ENCODE data around the gene LTBP1. TPM values are rescaled to one million over a fixed set of nuclear protein-coding genes. Genes with fewer than 3 reads are reported as not detected.

Gene LTBP1
- total RNA-seq, 5 donors from 2014 or later (not counting 1 experiment from before 2014, with no cell fraction given): 0.16 to 0.76 (median 0.43) TPM

DNA sequence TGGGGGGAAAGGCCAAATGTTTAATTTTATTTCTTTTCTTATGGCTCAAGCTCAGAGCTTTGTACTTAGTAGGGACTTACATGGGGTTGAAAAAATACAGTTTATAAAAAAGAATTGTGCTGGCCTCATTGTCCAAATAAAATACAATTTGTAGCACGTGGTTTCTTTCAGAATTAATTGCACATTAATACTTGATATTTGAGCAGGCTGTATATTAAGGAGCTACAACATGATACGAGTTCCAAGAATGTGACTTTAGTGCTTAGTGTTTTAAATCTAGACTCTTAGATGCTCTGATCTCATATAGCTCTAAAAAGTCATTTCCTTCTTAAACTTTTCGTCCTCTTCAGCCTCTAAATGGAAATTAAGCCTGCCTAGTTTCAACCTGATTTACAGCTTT lies 483.3 kb downstream of the LTBP1 start:
- ATAC-seq (replicated peaks in 1 of 4) (no peak), DNase-seq (no peak)
- Histone ChIP-seq H3K4me3 (ENCODE audit: control insufficient read depth in 1 of 2, extremely low read depth in 1 of 2, low read length in 1 of 2) (no peak overlapping the region), H3K27ac (ENCODE audit: low read length) (no peak overlapping the region), H3K9me3 (no peaks in the 10 kb centered on the region), H3K4me1 (ENCODE audit: control insufficient read depth in 1 of 2, extremely low read depth in 1 of 2, insufficient read depth in 2 of 2, low read length in 2 of 2) (no peaks in the 10 kb centered on the region), H3K36me3 (ENCODE audit: control insufficient read depth in 2 of 2, extremely low read depth in 1 of 2, insufficient read depth in 1 of 2, low read length in 1 of 2) (no peaks in the 10 kb centered on the region), H3K27me3 (replicated peaks in 1 of 2; ENCODE audit: control insufficient read depth in 2 of 2, extremely low read depth in 1 of 2, insufficient read depth in 2 of 2, low read length in 1 of 2) (no peaks in the 10 kb centered on the region)
- ChIA-PET POLR2A (no interaction called here), CTCF (no interaction called here)
- Mint-ChIP-seq H3K9me3 (no peaks in the 10 kb centered on the region), H3K27me3 (peaks cover 8 to 16% of the 10 kb centered on the region in 2 donors), H3K36me3 (no peaks in the 10 kb centered on the region), H3K4me3 (no peak overlapping the region), H3K4me1 (no peaks in the 10 kb centered on the region), H3K27ac (no peak overlapping the region)
- no CpG with 5 or more reads among the region's 3 CpGs for WGBS (ENCODE audit: insufficient coverage)

DNA sequence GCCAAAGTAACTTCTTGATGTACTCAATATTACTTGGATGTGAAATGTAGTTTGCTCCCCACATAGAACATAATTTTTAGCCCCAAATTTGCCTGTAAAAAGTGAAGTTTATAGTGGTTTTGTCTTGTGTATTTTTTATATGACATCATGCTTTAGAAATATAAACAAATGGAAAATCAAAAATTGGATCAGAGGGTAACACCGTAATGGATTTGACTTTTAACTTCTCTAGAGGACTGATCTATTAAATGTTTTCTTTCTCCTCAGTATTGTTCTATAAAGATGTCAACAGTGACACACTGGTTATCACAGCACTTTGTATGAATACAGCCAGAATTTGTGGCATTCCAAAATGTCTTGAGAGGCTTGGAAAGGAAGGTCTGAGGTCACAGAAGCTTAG lies 484.1 kb downstream of the LTBP1 start:
- Mint-ChIP-seq H3K9me3 (no peaks in the 10 kb centered on the region), H3K27ac (no peak overlapping the region), H3K4me3 (no peak overlapping the region), H3K36me3 (no peaks in the 10 kb centered on the region), H3K4me1 (no peaks in the 10 kb centered on the region), H3K27me3 (peaks cover 8 to 16% of the 10 kb centered on the region in 2 donors)
- Histone ChIP-seq H3K36me3 (ENCODE audit: control insufficient read depth in 2 of 2, extremely low read depth in 1 of 2, insufficient read depth in 1 of 2, low read length in 1 of 2) (no peaks in the 10 kb centered on the region), H3K27ac (ENCODE audit: low read length) (no peak overlapping the region), H3K4me3 (ENCODE audit: control insufficient read depth in 1 of 2, extremely low read depth in 1 of 2, low read length in 1 of 2) (no peak overlapping the region), H3K9me3 (no peaks in the 10 kb centered on the region), H3K4me1 (ENCODE audit: control insufficient read depth in 1 of 2, extremely low read depth in 1 of 2, insufficient read depth in 2 of 2, low read length in 2 of 2) (no peaks in the 10 kb centered on the region), H3K27me3 (replicated peaks in 1 of 2; ENCODE audit: control insufficient read depth in 2 of 2, extremely low read depth in 1 of 2, insufficient read depth in 2 of 2, low read length in 1 of 2) (no peaks in the 10 kb centered on the region)
- no peak for ATAC-seq (replicated peaks in 1 of 4)
- no peak for DNase-seq
- CTCF ChIA-PET: interaction anchor here in 1 of 2 donors (0.5 kb wide), 1 partner anchor 424 kb away, joined by 3 read pairs; no protein-coding TSS in a partner anchor
- POLR2A ChIA-PET: no interaction called here
- WGBS (ENCODE audit: insufficient coverage): no CpG with 5 or more reads among the region's 1 CpG

DNA sequence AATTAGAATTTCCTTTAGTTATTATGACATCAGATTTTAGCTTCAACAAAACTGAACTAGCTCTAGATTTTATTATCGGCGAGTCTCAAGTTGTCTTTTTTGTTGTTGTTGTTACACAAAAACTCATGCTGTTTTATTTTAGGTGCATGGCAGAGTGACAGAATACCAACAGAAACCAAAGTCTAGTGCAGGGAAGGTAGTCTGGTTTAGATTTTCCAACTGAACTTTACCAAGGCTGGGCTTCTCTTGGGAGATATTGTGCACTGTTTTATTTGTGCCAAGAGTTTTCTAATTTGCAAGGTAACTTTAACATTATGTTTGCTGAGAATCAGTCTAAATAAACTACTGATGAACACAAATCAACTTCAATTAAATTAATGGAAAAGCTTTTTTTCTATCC lies 486.1 kb downstream of the LTBP1 start:
- Histone ChIP-seq H3K27ac (ENCODE audit: low read length) (no peak overlapping the region), H3K4me1 (ENCODE audit: control insufficient read depth in 1 of 2, extremely low read depth in 1 of 2, insufficient read depth in 2 of 2, low read length in 2 of 2) (no peaks in the 10 kb centered on the region), H3K27me3 (replicated peaks in 1 of 2; ENCODE audit: control insufficient read depth in 2 of 2, extremely low read depth in 1 of 2, insufficient read depth in 2 of 2, low read length in 1 of 2) (no peaks in the 10 kb centered on the region), H3K36me3 (ENCODE audit: control insufficient read depth in 2 of 2, extremely low read depth in 1 of 2, insufficient read depth in 1 of 2, low read length in 1 of 2) (no peaks in the 10 kb centered on the region), H3K4me3 (ENCODE audit: control insufficient read depth in 1 of 2, extremely low read depth in 1 of 2, low read length in 1 of 2) (no peak overlapping the region), H3K9me3 (no peaks in the 10 kb centered on the region)
- POLR2A ChIA-PET: no interaction called here
- Mint-ChIP-seq H3K27ac (no peak overlapping the region), H3K4me3 (no peak overlapping the region), H3K27me3 (peaks cover 8 to 21% of the 10 kb centered on the region in 2 donors), H3K4me1 (no peaks in the 10 kb centered on the region), H3K36me3 (no peaks in the 10 kb centered on the region), H3K9me3 (no peaks in the 10 kb centered on the region)
- no CpG with 5 or more reads among the region's 2 CpGs for WGBS (ENCODE audit: insufficient coverage)
- DNase-seq (no peak), ATAC-seq (replicated peaks in 1 of 4) (no peak)
- CTCF ChIA-PET: no interaction called here

DNA sequence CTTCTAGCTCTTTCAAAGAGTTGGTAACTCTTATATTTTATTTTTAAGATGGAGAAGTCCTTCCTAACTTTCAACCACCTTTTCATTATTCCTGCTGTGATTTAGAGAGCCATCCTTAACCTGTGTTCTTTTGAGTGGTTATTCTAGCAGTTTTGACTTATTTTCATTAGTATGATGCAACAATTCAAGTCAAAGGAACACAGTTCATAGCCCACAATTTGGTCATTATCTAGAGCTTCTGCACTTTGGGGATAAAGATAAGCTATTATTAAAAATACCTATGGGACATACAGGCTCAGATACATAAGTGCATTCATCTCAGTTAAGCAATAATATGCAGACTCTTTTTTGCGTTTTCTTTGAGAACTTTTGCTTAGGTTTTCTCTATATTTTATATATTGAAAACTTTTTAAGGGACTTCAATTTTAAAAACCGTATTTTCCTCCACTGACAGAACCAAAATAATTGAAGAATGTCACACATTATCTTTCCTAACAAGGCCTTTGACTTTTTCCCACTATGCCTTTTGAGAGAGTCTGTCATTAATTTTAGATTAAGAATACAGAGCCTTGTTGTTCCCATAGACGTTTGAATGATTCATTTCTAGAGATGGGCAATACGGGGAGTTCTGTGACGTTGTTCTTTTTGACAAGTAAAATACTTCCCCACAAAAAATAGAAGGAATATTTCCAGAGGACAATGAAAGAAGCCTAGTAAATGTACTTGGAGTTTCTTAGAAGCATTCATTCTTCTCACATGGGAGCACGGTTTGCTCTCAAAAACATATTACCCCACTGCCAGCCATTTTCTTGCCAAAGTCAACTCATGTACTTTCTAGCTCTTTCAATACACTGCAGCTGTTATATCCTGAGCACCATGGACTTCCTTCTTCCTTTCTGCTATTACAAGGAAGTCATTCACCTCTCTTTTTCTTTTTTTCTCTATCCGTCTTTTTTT lies 486.8 kb downstream of the LTBP1 start:
- H3K4me1 Mint-ChIP-seq: no peaks in the 10 kb centered on the region
- no peaks in the 10 kb centered on the region for H3K36me3 Mint-ChIP-seq
- Histone ChIP-seq H3K27ac (ENCODE audit: low read length) (no peak overlapping the region), H3K36me3 (ENCODE audit: control insufficient read depth in 2 of 2, extremely low read depth in 1 of 2, insufficient read depth in 1 of 2, low read length in 1 of 2) (no peaks in the 10 kb centered on the region), H3K9me3 (no peaks in the 10 kb centered on the region), H3K4me3 (ENCODE audit: control insufficient read depth in 1 of 2, extremely low read depth in 1 of 2, low read length in 1 of 2) (no peak overlapping the region), H3K4me1 (ENCODE audit: control insufficient read depth in 1 of 2, extremely low read depth in 1 of 2, insufficient read depth in 2 of 2, low read length in 2 of 2) (no peaks in the 10 kb centered on the region), H3K27me3 (replicated peaks in 1 of 2; ENCODE audit: control insufficient read depth in 2 of 2, extremely low read depth in 1 of 2, insufficient read depth in 2 of 2, low read length in 1 of 2) (no peaks in the 10 kb centered on the region)
- POLR2A ChIA-PET: no interaction called here
- 90% methylated on average over 1 of the region's 7 CpGs for WGBS (ENCODE audit: insufficient coverage)
- H3K27me3 Mint-ChIP-seq: peaks cover 8 to 21% of the 10 kb centered on the region in 2 donors
- ATAC-seq (replicated peaks in 1 of 4) (no peak), DNase-seq (no peak)
- no peak overlapping the region for H3K4me3 Mint-ChIP-seq
- H3K9me3 Mint-ChIP-seq: no peaks in the 10 kb centered on the region
- H3K27ac Mint-ChIP-seq: no peak overlapping the region
- CTCF ChIA-PET: interaction anchor here in 1 of 2 donors (0.6 to 1.0 kb wide), 2 partner anchors 57 to 150 kb away, joined by 3 read pairs; no protein-coding TSS in a partner anchor

DNA sequence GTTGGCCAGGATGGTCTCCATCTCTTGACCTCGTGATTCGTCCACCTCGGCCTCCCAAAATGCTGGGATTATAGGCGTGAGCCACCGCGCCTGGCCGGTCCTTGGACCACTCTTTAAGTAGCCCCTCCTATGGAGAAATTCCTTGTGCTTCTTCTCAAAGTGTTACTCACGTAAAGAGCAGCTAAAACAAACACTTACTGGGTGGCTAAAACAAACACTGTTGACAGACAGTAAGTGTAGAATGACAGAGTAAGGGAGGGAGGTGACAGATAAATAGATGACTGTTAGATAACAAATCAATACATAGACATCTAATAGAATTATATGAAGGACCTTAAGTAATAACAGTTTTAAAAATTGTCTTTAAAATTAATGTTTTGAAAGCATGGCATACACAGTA lies 488.8 kb downstream of the LTBP1 start:
- H3K4me1 Mint-ChIP-seq: no peaks in the 10 kb centered on the region
- H3K9me3 ChIP-seq: no peaks in the 10 kb centered on the region
- H3K27ac Mint-ChIP-seq: no peak overlapping the region
- WGBS (ENCODE audit: insufficient coverage): 83% methylated on average over 6 of the region's 8 CpGs
- H3K9me3 Mint-ChIP-seq: no peaks in the 10 kb centered on the region
- no peaks in the 10 kb centered on the region for H3K36me3 ChIP-seq (ENCODE audit: control insufficient read depth in 2 of 2, extremely low read depth in 1 of 2, insufficient read depth in 1 of 2, low read length in 1 of 2)
- peaks cover 0 to 3% of the 10 kb centered on the region in 2 experiments for H3K27me3 ChIP-seq (replicated peaks in 1 of 2; ENCODE audit: control insufficient read depth in 2 of 2, extremely low read depth in 1 of 2, insufficient read depth in 2 of 2, low read length in 1 of 2)
- ChIA-PET CTCF (no interaction called here), POLR2A (no interaction called here)
- no peaks in the 10 kb centered on the region for H3K4me1 ChIP-seq (ENCODE audit: control insufficient read depth in 1 of 2, extremely low read depth in 1 of 2, insufficient read depth in 2 of 2, low read length in 2 of 2)
- no peak for DNase-seq
- no peak overlapping the region for H3K4me3 Mint-ChIP-seq
- no peak for ATAC-seq (replicated peaks in 1 of 4)
- H3K4me3 ChIP-seq (ENCODE audit: control insufficient read depth in 1 of 2, extremely low read depth in 1 of 2, low read length in 1 of 2): no peak overlapping the region
- H3K36me3 Mint-ChIP-seq: no peaks in the 10 kb centered on the region
- peaks cover 8 to 30% of the 10 kb centered on the region in 2 donors for H3K27me3 Mint-ChIP-seq
- H3K27ac ChIP-seq (ENCODE audit: low read length): no peak overlapping the region

DNA sequence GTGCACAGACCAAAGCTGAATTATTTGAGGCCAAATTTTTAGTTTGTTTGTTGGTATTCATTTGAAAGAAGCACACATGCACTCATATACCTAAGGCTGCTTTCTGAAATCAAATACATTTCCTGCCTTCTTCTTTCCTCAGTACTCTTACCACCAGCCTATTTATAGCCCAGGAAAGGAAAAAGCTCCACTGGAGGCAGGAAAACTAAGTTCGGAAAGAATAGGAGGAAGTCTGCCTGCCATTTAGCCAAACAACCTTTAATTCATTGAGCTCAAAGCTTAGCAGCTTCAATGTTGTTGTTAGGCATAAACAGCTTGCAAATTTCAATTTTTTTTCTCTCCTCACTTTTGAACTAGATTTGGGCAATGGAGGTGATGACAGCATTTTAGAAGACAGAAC lies 489.3 kb downstream of the LTBP1 start:
- no peaks in the 10 kb centered on the region for H3K4me1 ChIP-seq (ENCODE audit: control insufficient read depth in 1 of 2, extremely low read depth in 1 of 2, insufficient read depth in 2 of 2, low read length in 2 of 2)
- Mint-ChIP-seq H3K9me3 (no peaks in the 10 kb centered on the region), H3K27ac (no peak overlapping the region), H3K36me3 (no peaks in the 10 kb centered on the region), H3K27me3 (peaks cover 11 to 27% of the 10 kb centered on the region in 2 donors), H3K4me1 (no peaks in the 10 kb centered on the region), H3K4me3 (no peak overlapping the region)
- H3K27ac ChIP-seq (ENCODE audit: low read length): no peak overlapping the region
- H3K4me3 ChIP-seq (ENCODE audit: control insufficient read depth in 1 of 2, extremely low read depth in 1 of 2, low read length in 1 of 2): no peak overlapping the region
- no CpG with 5 or more reads among the region's 1 CpG for WGBS (ENCODE audit: insufficient coverage)
- no peak for ATAC-seq (replicated peaks in 1 of 4)
- ChIA-PET POLR2A (no interaction called here), CTCF (no interaction called here)
- no peaks in the 10 kb centered on the region for H3K9me3 ChIP-seq
- no peak for DNase-seq
- H3K27me3 ChIP-seq (replicated peaks in 1 of 2; ENCODE audit: control insufficient read depth in 2 of 2, extremely low read depth in 1 of 2, insufficient read depth in 2 of 2, low read length in 1 of 2): peaks cover 0 to 3% of the 10 kb centered on the region in 2 experiments
- H3K36me3 ChIP-seq (ENCODE audit: control insufficient read depth in 2 of 2, extremely low read depth in 1 of 2, insufficient read depth in 1 of 2, low read length in 1 of 2): no peaks in the 10 kb centered on the region

Data from T-cell (primary cell).